Activated CD8-positive, alpha-beta memory T cell treated with anti-CD3 and anti-CD28 coated beads for 1 hour (primary cell): ENCODE data around the gene SFTPB.
"Not testable (repeated sequence)": the region's sequence is repeated elsewhere in the genome, so short reads cannot be mapped to it uniquely, and the experiment has no call there.

ENCODE experiments used
- DNase-seq, 2 donors: peaks; one replicate each; pipeline ENCODE4 v3.0.0-alpha.2; 2020; ENCODE audit warnings: low read depth in 1 of 2; ENCODE audit errors: extremely low read depth in 1 of 2

Gene SFTPB

DNA sequence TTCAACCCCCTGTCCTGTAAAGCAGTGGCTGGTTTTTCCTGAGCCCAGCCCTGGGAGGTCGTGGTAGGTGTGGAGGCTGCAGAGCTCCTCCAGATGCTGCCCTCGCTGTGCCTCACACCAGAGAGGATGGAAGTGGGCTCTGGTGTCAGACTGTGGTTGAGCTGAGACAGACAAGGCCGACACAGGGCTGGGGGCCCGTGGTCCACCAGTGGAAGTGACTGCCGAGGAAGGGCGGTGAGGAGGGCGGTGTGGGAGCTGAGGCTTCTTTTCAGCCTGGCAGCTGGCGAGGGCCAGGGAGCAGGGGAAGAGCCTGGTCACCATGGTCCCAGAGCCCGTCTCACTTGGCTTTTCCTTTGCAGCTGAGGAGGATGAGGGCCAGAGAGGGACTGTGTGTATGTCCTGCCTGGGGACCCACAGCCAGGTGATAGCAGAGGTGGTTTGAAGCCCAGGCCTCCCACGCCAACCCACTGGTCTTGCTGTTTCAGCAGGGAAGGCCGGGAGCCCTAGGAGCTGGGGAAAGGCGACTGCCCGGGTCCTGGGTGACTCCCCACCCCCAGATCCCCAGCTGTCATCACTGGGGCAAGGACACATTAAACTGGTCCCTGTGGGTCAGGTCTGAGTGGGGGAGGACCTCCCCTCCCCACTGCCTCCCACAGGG is 8.5 kb downstream of the SFTPB start:
- DNase-seq = no peak

DNA sequence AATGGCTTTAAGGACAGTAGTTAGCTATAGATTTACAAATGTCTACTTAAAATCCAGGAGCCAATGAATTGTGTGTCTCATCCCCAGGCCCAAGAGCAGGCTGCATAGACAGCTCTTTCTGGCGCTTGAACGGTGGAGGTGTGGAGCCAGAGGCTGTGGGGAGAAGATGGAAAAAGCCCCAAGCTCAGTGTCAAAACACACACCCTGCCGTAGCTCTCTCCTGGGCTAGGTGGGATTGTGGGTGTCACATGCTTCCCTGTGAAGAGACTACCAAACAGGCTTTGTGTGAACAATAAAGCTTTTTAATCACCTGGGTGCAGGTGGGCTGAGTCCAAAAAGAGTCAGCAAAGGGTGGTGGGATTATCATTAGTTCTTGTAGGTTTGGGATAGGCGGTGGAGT is 10.6 kb downstream of the SFTPB start:
- not testable (repeated sequence) for DNase-seq

DNA sequence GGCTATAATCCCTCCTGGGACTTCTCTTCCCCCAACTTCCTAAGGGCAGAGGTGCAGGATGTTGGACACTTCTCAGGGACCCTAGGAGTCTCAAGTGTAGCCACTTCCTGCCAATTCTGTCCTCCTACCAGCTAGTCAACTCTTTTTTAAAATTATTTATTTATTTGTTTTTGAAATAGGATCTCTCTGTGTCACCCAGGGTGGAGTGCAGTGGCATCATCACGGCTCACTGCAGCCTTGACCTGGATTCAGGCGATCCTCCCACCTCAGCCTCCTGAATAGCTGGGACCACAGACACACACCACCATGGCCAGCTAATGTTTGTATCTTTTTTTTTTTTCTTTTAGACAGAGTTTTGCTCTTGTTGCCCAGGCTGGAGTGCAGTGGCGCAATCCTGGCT is 11.5 kb downstream of the SFTPB start:
- DNase-seq = no peak

DNA sequence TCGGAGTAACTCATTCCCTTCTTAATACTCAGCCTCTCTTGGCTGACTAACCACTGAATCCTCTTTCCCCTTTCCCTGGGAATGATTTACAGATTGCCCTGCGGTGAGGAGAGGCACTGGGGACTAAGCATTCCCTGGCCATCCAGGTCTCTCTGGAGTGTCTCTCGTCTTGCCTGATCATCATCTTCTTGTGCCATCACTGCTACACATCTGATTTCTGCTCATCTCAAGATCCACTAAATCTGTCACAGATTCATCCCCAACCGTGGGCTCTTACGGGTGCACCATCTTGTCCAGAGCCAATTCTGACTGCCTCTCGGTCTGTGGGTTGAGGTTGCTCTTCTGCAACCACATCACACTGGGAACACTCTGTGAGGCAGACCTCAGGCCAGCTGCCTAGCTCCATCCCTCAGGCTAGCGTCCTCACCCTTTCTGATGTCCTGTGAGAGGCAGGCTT is 12.0 kb downstream of the SFTPB start:
- DNase-seq = no peak

DNA sequence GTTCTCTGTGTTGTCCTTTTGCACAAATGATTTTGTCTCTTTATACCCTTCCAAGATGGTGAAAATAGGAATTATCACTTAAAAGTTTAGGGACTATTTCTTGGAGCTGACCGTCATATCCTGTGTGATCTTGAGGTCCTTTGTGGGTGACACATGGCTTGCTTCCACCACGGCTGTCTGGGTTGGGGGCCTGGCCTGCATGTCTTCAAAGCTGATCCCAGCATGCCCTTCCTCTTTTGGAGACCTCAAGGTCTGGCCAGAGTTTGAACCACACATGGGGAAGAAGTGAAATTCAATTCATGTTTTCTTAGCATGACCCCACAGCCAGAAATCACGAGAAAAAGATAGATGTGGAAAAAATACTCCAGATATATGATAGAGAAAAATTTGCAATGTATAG is 14.0 kb downstream of the SFTPB start:
- DNase-seq = no peak

DNA sequence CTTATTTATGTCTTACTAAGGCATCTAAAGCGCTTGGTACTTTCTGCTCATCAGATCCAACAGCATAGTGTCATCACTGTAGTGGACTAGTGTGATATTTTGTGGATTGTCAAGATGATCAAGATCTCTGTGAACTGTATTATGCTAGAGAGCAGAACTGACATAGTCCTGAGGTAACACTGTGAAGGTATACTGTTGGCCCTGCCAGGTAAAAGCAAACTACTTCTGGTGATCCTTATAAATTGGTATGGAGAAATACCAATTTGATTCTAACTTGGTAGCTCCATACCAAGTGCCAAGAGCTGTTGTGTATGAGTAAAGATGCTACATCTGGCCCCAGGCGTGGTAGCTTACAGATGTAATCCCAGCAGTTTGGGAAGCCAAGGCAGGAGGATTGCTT is 15.9 kb downstream of the SFTPB start:
- DNase-seq = no peak

DNA sequence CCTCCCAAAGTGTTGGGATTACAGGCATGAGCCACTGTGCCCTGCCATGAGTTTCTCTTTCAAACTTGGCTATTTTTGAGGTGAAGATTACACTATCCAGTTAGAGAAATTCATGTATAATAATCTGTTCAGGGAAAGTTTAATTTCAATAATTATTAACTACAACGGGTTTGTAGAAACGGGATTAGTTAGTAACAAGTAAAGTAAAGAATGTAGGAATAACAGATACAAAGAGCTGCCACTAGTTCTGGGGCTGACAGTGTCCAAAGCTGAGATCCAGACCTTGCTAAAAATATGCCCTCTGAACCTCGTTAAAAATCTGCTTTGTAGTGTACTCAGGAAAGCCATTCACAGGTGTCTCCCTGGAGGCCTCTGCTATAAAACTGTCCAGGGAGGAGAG is 16.9 kb downstream of the SFTPB start:
- no peak for DNase-seq

DNA sequence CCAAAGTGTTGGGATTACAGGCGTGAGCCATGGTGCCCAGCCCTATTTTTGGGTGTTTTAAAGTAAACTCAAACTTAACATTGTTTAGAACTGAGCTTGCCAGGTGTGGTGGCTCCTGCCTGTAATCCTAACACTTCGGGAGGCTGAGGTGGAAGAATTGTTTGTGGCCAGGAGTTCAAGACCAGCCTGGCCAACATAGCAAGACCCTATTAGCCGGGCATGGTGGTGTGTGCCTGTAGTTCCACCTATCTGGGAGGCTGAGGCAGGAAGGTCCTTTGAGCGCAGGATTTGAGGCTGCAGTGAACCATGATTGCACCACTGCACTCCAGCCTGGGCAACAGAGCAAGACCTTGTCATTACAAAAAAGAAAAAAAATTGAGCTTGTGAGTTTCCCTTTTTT is 17.5 kb downstream of the SFTPB start:
- DNase-seq = no peak

DNA sequence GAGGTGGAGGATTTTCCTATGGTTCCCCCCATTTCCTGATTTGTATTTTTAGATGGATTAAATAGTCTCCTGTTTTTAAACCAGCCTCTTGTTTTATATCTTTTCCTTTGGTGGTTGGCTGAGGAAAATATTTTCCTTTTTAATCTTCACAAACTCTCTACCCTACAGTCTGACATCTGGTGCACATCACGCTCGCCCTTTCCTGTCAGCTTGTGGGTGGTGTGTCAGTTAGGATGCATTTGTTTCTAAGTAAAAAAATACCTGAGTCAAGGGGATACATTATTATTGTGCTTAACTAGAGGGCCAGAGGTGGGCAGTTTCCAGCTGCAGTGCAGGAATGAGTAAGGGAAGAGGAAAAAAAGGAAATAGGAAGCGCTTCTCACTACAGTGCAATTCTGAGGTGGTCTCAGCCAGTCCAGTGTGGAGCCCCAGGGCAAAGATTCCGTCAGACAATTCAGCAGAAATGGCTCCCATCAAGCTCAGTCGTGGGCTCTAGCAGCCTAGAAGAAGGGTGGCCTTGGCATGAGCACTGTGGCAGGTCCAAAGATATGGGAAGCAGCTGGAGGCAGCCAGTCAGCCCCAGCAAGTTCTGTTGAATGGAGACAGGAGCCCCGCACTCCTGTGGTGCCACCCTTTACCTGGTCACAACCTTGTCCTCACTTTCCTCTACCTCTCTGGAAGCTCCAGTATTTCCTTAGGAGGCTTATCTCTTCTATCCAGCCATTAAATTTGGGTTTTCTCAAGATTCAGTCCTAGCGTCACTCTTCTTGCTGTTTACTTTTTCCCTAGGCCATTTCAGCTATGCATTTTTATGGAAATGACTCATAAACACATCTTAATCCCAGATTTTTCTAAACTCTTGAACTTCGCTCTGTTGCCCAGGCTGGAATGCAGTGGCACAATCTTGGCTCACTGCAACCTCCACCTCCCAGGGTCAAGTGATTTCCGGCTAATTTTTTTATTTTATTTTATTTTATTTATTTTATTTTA is 18.5 kb downstream of the SFTPB start:
- DNase-seq = no peak

DNA sequence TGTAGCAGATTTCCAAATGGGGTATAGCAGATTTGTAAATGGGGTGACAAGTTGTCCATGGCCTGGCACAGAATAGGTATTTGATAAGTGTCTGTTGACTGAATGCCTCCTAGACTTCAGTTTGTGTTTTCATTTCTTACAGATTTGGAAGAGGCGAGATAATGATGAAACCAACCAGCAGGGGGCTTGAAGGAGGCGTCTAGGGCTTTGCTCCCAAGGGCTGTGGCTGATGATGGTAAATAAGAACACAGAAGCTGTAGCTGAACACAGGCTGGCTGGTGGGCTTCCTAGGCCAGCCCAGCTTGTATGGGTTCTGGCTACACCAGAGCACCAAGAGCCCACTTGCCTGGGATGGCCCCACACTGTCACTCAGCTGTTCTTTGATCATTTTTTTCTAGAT is 19.4 kb downstream of the SFTPB start:
- DNase-seq = no peak

DNA sequence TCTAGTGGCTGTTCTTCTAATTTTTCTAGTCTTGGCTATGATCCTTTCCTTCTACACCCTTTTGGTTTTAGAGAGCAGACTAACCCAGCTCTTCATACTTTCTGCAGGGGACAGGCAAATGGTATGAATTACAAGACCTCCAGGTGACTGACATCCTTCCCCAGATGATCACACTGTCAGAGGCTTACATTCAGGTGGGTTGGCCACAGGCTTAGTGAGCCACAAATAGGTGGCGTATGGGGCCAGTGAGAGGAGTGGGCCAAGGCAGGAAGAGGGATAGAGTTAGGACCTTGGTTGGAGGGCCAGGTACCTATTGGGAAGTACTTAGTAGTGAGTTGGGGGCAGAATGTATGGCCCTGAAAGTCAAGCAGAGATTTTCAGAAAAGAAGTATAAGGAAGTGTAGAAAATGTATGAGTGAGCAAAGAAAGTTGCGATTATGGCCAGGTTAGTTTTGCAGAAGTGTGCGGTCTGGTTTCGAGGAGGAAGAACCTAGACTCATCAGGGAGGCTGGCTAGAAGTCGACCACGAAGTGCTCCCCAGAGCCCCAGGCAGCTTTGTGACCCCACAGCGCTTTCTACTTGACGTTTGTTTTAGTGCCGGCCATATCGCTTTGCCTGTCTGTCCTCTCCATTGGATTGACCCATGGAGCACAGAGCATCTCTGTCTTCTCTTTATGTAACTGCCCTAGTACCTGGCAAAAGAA is 20.0 kb downstream of the SFTPB start:
- no peak for DNase-seq

DNA sequence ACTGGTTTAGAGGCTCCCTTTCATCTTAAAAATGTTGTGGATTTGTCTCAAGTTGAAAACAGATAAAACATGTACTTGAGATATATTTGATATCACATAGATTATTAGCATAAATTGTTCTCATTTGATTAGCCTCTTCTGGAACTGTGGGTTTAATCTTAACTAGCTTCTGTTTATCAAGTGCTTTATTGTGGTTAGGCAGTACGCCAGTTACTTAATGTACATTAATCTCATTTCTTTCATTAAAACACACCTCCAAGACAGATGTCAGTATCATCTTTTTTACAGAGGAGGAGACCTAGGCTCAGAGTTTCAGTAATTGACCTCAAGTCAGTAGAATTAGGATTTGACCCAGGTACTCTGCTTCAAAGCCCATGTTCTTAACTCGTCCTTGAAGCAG is 21.8 kb downstream of the SFTPB start:
- no peak for DNase-seq

DNA sequence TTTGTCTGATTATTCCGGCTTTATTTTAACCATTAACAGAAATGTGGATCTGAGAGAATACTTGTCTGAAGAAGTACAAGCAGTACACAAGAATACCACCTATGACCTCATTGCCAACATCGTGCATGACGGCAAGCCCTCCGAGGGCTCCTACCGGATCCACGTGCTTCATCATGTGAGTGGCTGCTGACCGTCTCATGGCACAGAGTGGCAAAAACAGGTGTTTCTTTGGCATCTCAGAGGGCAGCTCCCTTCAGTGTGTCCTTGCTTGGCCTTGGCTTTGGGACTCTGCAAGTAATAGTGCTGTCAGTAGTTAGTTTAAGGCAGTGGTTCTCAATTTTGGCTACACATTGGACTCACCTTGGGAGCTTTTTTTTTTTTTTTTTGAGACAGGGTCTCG is 23.1 kb downstream of the SFTPB start:
- DNase-seq = no peak

DNA sequence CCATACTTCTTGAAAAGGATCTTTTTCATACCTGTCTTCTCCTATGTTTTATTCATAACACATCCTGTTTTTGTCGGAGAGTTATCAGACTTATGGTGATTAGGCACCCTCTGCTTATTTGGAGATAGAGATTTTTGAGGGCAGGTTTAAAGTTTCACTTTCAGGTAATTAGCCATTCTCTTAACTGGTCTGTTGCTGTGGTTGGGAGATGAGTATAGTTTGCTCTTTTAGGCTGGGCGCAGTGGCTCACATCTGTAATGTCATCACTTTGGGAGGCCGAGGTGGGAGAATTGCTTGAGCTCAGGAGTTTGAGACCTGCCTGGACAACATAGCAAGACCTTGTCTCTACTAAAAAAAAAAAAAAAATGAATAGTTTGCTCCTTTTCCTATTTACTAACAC is 25.3 kb downstream of the SFTPB start:
- no peak for DNase-seq

DNA sequence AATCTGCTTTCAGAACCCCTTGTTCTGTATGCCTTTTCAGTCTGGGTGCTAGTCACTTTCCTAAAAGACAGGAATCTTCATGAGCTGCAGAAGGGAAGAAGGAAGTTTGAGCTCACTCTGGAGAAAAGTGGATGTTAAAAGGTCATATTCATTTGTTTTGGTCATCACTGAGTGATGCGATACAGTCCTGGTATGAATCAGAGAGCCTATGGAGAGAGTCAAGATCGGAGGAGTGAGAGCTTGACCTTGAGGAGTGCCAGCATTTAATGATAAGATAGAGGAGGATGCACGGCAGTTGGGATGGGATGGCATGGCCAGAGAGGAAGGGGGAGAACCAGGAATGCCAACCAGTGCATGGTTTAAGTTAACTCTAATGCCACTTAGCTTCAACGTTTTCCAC is 32.4 kb downstream of the SFTPB start:
- DNase-seq = no peak

DNA sequence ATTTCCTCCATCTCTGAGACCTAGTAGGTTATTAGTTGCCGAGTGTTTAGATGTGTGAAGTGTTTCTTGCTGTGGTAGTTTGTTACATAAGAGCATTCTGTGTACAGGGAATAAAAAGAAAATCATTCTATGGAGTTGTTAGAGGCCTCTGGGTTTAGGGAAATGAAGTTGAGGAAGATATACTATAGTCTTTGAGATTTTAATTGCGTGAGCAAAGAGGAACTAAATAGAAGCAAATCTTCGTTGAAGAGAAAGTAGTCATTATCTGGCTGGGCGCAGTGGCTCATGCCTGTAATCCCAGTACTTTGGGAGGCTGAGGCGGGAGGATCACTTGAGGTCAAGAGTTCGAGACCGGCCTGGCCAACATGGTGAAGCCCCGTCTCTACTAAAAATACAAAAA is 33.0 kb downstream of the SFTPB start:
- no peak for DNase-seq

DNA sequence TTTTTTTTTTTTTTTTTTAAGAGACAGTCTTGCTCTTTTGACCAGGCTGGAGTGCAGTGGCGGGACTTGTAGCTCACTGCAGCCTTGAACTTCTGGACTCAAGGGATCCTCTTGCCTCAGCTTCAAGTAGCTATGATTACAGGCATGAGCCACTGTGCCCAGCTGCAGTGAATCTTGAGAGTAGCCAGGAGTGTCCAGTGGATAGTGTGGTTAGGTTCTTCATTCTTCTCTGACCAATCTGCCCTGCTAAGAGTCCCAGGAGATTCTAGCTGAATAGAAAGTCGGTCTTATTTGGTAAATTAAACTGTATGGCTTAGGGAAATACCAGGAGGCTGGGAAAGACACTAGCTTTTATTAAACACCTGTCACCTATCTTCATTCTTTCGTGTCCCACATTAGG is 36.7 kb downstream of the SFTPB start:
- DNase-seq = no peak

DNA sequence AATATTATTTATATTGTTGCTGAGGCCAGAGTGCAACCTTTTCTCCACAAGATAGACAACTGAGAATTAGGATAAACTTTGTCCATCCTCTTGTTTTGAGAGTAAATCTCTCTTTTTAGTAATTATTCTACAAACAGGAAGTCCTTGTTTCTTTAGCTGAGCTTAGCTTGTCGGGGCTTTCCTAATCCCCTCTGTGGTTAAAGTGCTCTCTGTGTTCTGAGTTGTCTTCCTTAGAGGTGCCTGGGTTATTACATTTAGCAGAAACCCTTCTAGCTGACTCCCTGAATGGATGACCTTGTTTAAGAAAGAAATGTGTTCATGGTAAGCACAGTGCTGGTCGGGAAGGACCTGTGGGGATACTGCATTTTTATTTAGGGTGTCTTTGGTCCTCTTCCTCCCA is 39.3 kb downstream of the SFTPB start:
- no peak for DNase-seq

DNA sequence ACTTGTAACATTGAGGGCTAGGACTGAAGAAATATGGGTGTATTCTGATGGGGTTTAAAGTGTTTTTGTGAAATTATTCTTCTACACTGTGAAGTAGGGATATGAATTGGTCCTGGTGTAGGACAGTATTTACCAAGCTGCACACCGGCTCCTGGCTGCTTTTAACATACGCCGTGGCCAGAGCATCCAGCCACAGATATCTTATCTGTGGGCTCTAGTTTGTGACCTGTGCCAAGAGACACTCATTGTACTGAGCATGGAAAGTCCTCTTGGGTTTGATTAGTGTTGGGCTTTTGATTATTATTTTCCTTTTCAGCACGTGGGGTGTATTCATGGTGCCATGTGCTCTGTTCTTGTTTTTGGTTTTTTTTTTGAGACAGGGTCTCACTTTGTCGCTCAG is 44.0 kb downstream of the SFTPB start:
- no peak for DNase-seq

DNA sequence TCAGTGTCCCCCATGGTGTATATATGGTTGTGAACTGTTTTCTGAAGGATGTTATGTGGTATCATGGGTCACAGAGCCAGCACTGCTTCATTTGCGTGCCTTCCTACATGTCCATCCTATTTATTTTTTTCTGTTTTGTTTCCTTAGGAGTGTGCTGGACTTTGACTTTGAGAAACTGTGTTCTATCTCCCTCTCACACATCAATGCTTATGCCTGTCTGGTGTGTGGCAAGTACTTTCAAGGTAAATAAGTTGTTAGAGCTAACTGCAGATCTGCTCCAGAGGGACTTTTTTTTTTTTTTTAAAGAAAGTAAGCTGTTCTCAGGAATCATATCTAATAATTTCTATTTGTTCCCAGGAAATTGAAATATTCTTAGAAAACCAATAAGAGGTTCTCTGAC is 46.7 kb downstream of the SFTPB start:
- DNase-seq = no peak

DNA sequence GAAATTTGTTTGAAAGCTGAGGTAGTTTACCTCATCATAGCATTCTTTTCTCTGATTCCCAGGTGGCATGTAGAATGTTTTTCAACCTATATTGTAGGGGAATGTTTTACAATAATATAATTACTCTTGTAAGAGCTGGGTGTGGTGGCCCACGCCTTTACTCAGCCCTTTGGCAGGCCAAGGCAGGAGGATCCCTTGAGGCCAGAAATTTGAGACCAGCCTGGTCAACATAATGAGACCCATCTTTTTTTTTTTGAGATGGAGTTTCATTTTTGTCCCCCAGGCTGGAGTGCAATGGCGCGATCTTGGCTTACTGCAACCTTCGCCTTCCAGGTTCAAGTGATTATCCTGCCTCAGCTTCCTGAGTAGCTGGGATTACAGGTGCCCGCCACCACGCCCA is 48.4 kb downstream of the SFTPB start:
- no peak for DNase-seq

DNA sequence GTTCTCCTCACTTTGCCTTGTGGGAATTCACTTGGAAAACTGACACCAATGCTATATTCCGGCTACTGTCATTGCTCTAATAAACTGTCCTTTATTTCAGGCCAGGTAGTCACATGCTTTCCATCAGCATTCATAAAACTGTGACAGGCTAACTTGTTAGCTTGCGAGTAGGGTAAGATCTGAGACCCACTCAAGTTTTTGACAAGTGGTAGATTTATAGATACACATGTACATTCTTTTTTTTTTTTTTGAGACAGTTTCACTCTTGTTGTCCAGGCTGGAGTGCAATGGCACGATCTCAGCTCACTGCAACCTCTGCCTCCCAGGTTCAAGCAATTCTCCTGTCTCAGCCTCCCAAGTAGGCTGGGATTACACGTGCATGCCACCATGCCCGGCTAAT is 50.3 kb downstream of the SFTPB start:
- not testable (repeated sequence) for DNase-seq
